CD4-positive, alpha-beta T cell treated with Interleukin-17A for 4 hours (primary cell): ENCODE results near the gene TSEN54.

ENCODE experiments used
- DNase-seq: peaks from one replicate; pipeline ENCODE4 v3.0.0-alpha.2; 2020; ENCODE audit warnings: mixed read lengths

The TSEN54 gene

GRCh38 chr17:75546181-75546580 is 29.9 kb downstream of the TSEN54 start:
- no peak for DNase-seq

- DNase-seq: no peak
Measured at GRCh38 chr17:75547091-75547490, 30.8 kb downstream of the TSEN54 start.

GRCh38 chr17:75548813-75549212 is 32.5 kb downstream of the TSEN54 start:
- DNase-seq: no peak

- DNase-seq: no peak
Measured at GRCh38 chr17:75549246-75550138, 33.2 kb downstream of the TSEN54 start.

GRCh38 chr17:75550139-75550465 is 33.8 kb downstream of the TSEN54 start:
- no peak for DNase-seq

GRCh38 chr17:75551266-75551665 is 34.9 kb downstream of the TSEN54 start:
- DNase-seq: no peak

GRCh38 chr17:75552425-75553294 is 36.3 kb downstream of the TSEN54 start:
- no peak for DNase-seq

GRCh38 chr17:75553295-75554110 is 37.2 kb downstream of the TSEN54 start:
- DNase-seq: no peak

GRCh38 chr17:75555679-75556153 is 39.4 kb downstream of the TSEN54 start:
- no peak for DNase-seq

- no peak for DNase-seq
Measured at GRCh38 chr17:75557075-75557851, 40.9 kb downstream of the TSEN54 start.

- no peak for DNase-seq
Measured at GRCh38 chr17:75557852-75558665, 41.7 kb downstream of the TSEN54 start.

GRCh38 chr17:75558666-75559530 is 42.6 kb downstream of the TSEN54 start:
- no peak for DNase-seq

GRCh38 chr17:75559958-75560533 is 43.7 kb downstream of the TSEN54 start:
- no peak for DNase-seq

GRCh38 chr17:75561927-75562603 is 45.7 kb downstream of the TSEN54 start:
- DNase-seq: no peak

GRCh38 chr17:75563063-75563758 is 46.9 kb downstream of the TSEN54 start:
- DNase-seq: no peak

- no peak for DNase-seq
Measured at GRCh38 chr17:75564195-75564594, 47.9 kb downstream of the TSEN54 start.

- no peak for DNase-seq
Measured at GRCh38 chr17:75565066-75565465, 48.7 kb downstream of the TSEN54 start.

GRCh38 chr17:75565618-75566017 is 49.3 kb downstream of the TSEN54 start:
- no peak for DNase-seq

- DNase-seq: no peak
Measured at GRCh38 chr17:75566416-75566815, 50.1 kb downstream of the TSEN54 start.
